Neural cell (in vitro differentiated cells): ENCODE results near the gene TMEM170A. TPM values are rescaled to one million over a fixed set of nuclear protein-coding genes. Genes with fewer than 3 reads are reported as not detected.

ENCODE experiments used
- H2AFZ ChIP-seq: fragments of 200-600, 300-800 bp; sonication (generic), shearing (Covaris generic); 2 replicates; pipeline ENCODE4 v1.6.0; 2014; ENCODE audit warnings: low read depth, mild to moderate bottlenecking, antibody characterized with exemption, low read length, moderate library complexity
- H3F3A ChIP-seq: fragments of 200-600 bp; shearing (Covaris generic); 2 replicates; pipeline ENCODE4 v1.6.1; 2016; ENCODE audit warnings: mild to moderate bottlenecking, moderate library complexity, mixed read lengths, antibody characterized with exemption, low read length; ENCODE audit not compliant: insufficient read depth, poor library complexity, severe bottlenecking
- H3K27ac ChIP-seq: fragments of 200-600, 300-800 bp; sonication (generic), shearing (Covaris generic); 2 replicates; pipeline ENCODE4 v1.5.1; 2014; ENCODE audit warnings: mild to moderate bottlenecking, low read length, moderate library complexity
- H3K27me3 ChIP-seq: fragments of 300-800, 200-600 bp; sonication (generic), shearing (Covaris generic); 2 replicates; pipeline ENCODE4 v1.6.0; 2014; ENCODE audit warnings: mild to moderate bottlenecking, low read depth, low read length, moderate library complexity; ENCODE audit not compliant: insufficient read depth
- H3K36me3 ChIP-seq: fragments of 300-800, 200-600 bp; sonication (generic), shearing (Covaris generic); 2 replicates; pipeline ENCODE4 v1.5.1; 2014; ENCODE audit warnings: mild to moderate bottlenecking, antibody characterized with exemption, low read length, moderate library complexity; ENCODE audit not compliant: insufficient read depth
- H3K4me2 ChIP-seq: fragments of 300-800, 200-600 bp; sonication (generic), shearing (Covaris generic); 2 replicates; pipeline ENCODE4 v1.6.0; 2014; ENCODE audit warnings: mild to moderate bottlenecking, low read length
- H3K4me3 ChIP-seq: fragments of 300-800, 200-600 bp; sonication (generic), shearing (Covaris generic); 2 replicates; pipeline ENCODE4 v1.5.1; 2014; ENCODE audit warnings: mild to moderate bottlenecking, low read length, moderate library complexity
- H3K79me2 ChIP-seq: fragments of 200-600 bp; shearing (Covaris generic); replicated peaks from 2 replicates; pipeline ENCODE4 v1.6.0; 2014; ENCODE audit warnings: mild to moderate bottlenecking, low read length, moderate library complexity; ENCODE audit not compliant: insufficient read depth
- H3K9ac ChIP-seq: fragments of 300-800, 200-600 bp; sonication (generic), shearing (Covaris generic); 2 replicates; pipeline ENCODE4 v1.6.1; 2016; ENCODE audit warnings: mild to moderate bottlenecking, low read length, mixed read lengths
- H3K9me2 ChIP-seq: fragments of 200-600 bp; shearing (Covaris generic); 2 replicates; pipeline ENCODE4 v1.6.1; 2016; ENCODE audit warnings: mild to moderate bottlenecking, low read length, mixed read lengths; ENCODE audit not compliant: insufficient read depth
- H3K9me3 ChIP-seq: fragments of 200-600, 300-800 bp; sonication (generic), shearing (Covaris generic); 2 replicates; pipeline ENCODE4 v1.6.1; 2016; ENCODE audit warnings: mild to moderate bottlenecking, mixed run types, low read length, moderate library complexity, mixed read lengths
- H4K20me1 ChIP-seq: fragments of 200-600 bp; shearing (Covaris generic); 2 replicates; pipeline ENCODE4 v1.6.1; 2016; ENCODE audit warnings: mild to moderate bottlenecking, mixed run types; ENCODE audit not compliant: insufficient read depth
- EP300 ChIP-seq: fragments of 450-650 bp; conservative IDR thresholded peaks from 2 replicates; pipeline ENCODE4 v1.6.1; 2014; ENCODE audit warnings: antibody characterized with exemption, mild to moderate bottlenecking, moderate library complexity; ENCODE audit not compliant: poor library complexity, severe bottlenecking
- EZH2 ChIP-seq: fragments of 200-600, 300-800 bp; shearing (Covaris generic), sonication (generic); IDR thresholded peaks from 2 replicates; pipeline ENCODE4 v1.6.1; 2014; ENCODE audit warnings: antibody characterized with exemption, low read length, borderline replicate concordance, mild to moderate bottlenecking; ENCODE audit not compliant: insufficient read depth, poor library complexity, severe bottlenecking
- MXI1 ChIP-seq: fragments of 450-650 bp; conservative IDR thresholded peaks from 2 replicates; pipeline ENCODE4 v1.6.1; 2014; ENCODE audit warnings: antibody characterized with exemption, mild to moderate bottlenecking; ENCODE audit not compliant: poor library complexity, severe bottlenecking
- POLR2AphosphoS5 ChIP-seq: IDR thresholded peaks from 2 replicates; pipeline ENCODE4 v1.6.1; 2012
- RAD21 ChIP-seq: fragments of 450-650 bp; conservative IDR thresholded peaks from 2 replicates; pipeline ENCODE4 v1.6.1; 2014; ENCODE audit warnings: antibody characterized with exemption, mild to moderate bottlenecking, moderate library complexity
- SMC3 ChIP-seq: fragments of 450-650 bp; conservative IDR thresholded peaks from 2 replicates; pipeline ENCODE4 v1.6.1; 2014; ENCODE audit warnings: antibody characterized with exemption, mild to moderate bottlenecking, moderate library complexity; ENCODE audit not compliant: poor library complexity
- TAF1 ChIP-seq: IDR thresholded peaks from 2 replicates; pipeline ENCODE4 v1.6.1; 2012; ENCODE audit warnings: low read depth
- polyA plus RNA-seq: library from polyadenylated mRNA; depleted of rRNA; stranded (reverse); fragments of >200 nt; gene quantifications from 2 replicates; pipeline ENCODE4 v1.2.3, GENCODE V29; 2014
- TF ChIP-seq, protein P1 (sequence below): fragments of 450-650 bp; IDR thresholded peaks from 2 replicates; pipeline ENCODE4 v1.5.1; 2014; ENCODE audit warnings: antibody characterized with exemption, mild to moderate bottlenecking, moderate library complexity; ENCODE audit not compliant: poor library complexity, severe bottlenecking
- TF ChIP-seq, protein P2 (sequence below): IDR thresholded peaks from 2 replicates; pipeline ENCODE4 v1.6.1; 2012; ENCODE audit warnings: borderline replicate concordance

TMEM170A gene
- polyA plus RNA-seq, 1 donor from 2014 or later, result 35.9 TPM

DNA sequence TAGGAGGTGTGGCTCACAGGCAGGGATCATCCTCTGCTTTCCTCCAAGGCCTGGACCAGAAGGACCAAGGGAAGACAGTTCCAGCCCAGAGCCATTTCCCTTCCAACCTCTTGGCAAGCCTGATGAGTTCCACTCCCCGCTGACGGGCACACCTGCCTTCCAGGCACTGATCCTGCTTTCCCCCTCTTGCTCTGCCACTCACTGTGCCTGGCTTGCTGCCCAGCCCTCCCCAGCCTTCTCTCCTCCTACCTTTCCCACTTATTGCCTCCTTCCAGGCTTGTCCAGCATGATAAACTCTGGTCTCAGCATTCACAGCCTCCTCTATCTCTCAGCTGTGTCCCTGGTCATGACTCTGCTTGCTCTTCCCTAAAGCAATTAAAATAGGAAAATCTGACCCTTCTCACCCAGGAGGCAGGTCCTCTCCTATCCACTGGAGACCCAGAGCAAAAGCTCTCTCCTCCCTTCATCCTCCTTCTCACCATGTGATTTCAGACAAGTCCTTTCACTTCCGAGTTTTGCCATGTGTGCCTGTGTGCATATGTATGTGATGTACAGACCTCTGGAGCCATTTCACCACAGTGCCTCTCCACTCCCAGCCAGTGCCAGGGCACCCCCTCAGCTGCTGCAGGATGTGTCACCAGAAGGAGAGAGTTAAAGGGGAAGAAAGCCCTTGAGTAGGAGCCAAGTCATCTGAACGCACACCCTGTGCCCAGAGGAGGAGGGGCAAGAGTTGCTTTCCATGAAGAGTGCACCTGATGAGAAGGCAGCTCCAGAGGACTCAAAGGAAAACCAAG, 13.4 kb upstream of the TMEM170A start:
- Histone ChIP-seq H3K27ac (no peak overlapping the region), H3K4me2 (no peak overlapping the region)

GRCh38 chr16:75476817-75477216, 12.3 kb upstream of the TMEM170A start:
- no peaks in the 10 kb centered on the region for H3K79me2 ChIP-seq
- no peak overlapping the region for H3K4me2 ChIP-seq
- no peak overlapping the region for H3K4me3 ChIP-seq
- no peaks in the 10 kb centered on the region for H3K36me3 ChIP-seq
- H3K27ac ChIP-seq, result no peak overlapping the region
- H3K9me3 ChIP-seq, result no peaks in the 10 kb centered on the region
- H3K9ac ChIP-seq, result no peak overlapping the region
- no peaks in the 10 kb centered on the region for H3K27me3 ChIP-seq
- no peak for TF ChIP-seq MXI1
- no peak for TF ChIP-seq POLR2AphosphoS5
- TF ChIP-seq, protein P1, sequence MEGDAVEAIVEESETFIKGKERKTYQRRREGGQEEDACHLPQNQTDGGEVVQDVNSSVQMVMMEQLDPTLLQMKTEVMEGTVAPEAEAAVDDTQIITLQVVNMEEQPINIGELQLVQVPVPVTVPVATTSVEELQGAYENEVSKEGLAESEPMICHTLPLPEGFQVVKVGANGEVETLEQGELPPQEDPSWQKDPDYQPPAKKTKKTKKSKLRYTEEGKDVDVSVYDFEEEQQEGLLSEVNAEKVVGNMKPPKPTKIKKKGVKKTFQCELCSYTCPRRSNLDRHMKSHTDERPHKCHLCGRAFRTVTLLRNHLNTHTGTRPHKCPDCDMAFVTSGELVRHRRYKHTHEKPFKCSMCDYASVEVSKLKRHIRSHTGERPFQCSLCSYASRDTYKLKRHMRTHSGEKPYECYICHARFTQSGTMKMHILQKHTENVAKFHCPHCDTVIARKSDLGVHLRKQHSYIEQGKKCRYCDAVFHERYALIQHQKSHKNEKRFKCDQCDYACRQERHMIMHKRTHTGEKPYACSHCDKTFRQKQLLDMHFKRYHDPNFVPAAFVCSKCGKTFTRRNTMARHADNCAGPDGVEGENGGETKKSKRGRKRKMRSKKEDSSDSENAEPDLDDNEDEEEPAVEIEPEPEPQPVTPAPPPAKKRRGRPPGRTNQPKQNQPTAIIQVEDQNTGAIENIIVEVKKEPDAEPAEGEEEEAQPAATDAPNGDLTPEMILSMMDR, result no peak
- TF ChIP-seq, protein P2, sequence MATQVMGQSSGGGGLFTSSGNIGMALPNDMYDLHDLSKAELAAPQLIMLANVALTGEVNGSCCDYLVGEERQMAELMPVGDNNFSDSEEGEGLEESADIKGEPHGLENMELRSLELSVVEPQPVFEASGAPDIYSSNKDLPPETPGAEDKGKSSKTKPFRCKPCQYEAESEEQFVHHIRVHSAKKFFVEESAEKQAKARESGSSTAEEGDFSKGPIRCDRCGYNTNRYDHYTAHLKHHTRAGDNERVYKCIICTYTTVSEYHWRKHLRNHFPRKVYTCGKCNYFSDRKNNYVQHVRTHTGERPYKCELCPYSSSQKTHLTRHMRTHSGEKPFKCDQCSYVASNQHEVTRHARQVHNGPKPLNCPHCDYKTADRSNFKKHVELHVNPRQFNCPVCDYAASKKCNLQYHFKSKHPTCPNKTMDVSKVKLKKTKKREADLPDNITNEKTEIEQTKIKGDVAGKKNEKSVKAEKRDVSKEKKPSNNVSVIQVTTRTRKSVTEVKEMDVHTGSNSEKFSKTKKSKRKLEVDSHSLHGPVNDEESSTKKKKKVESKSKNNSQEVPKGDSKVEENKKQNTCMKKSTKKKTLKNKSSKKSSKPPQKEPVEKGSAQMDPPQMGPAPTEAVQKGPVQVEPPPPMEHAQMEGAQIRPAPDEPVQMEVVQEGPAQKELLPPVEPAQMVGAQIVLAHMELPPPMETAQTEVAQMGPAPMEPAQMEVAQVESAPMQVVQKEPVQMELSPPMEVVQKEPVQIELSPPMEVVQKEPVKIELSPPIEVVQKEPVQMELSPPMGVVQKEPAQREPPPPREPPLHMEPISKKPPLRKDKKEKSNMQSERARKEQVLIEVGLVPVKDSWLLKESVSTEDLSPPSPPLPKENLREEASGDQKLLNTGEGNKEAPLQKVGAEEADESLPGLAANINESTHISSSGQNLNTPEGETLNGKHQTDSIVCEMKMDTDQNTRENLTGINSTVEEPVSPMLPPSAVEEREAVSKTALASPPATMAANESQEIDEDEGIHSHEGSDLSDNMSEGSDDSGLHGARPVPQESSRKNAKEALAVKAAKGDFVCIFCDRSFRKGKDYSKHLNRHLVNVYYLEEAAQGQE, result no peak
- no peak for TF ChIP-seq EP300
- no peak for TF ChIP-seq SMC3
- no peak for TF ChIP-seq RAD21
- no peak for TF ChIP-seq EZH2
- TF ChIP-seq TAF1, result no peak
- H3F3A ChIP-seq, result no peaks in the 10 kb centered on the region
- H3K9me2 ChIP-seq, result no peaks in the 10 kb centered on the region
- no peak overlapping the region for H2AFZ ChIP-seq
- no peaks in the 10 kb centered on the region for H4K20me1 ChIP-seq

More for the DNA sequence above, 13.4 kb upstream of the TMEM170A start:
- H3F3A ChIP-seq, result no peaks in the 10 kb centered on the region
- no peak overlapping the region for H3K4me3 ChIP-seq
- no peaks in the 10 kb centered on the region for H3K79me2 ChIP-seq
- no peak overlapping the region for H2AFZ ChIP-seq
- no peaks in the 10 kb centered on the region for H4K20me1 ChIP-seq
- TF ChIP-seq, protein P2, result no peak
- TF ChIP-seq, protein P1, result no peak
- no peak for TF ChIP-seq TAF1
- no peak for TF ChIP-seq EZH2
- TF ChIP-seq MXI1, result no peak
- TF ChIP-seq EP300, result no peak
- no peak for TF ChIP-seq POLR2AphosphoS5
- TF ChIP-seq SMC3, result no peak
- TF ChIP-seq RAD21, result no peak
- H3K36me3 ChIP-seq, result no peaks in the 10 kb centered on the region
- no peaks in the 10 kb centered on the region for H3K27me3 ChIP-seq
- no peak overlapping the region for H3K9ac ChIP-seq
- no peaks in the 10 kb centered on the region for H3K9me3 ChIP-seq
- no peaks in the 10 kb centered on the region for H3K9me2 ChIP-seq
